Liver (tissue), 9 donors: ENCODE measurements around the gene CPA5. TPM values are rescaled to one million over a fixed set of nuclear protein-coding genes. Genes with fewer than 3 reads are reported as not detected.
"Not testable (repeated sequence)": the region's sequence is repeated elsewhere in the genome, so short reads cannot be mapped to it uniquely, and the experiment has no call there.

Experiments
- DNase-seq: peaks from one replicate; pipeline ENCODE4 v3.0.0-alpha.2; 2017; ENCODE audit warnings: low spot score
- H3K27ac ChIP-seq, 2 donors: one replicate each; pipeline ENCODE4 v1.7.0; 2013; ENCODE audit warnings: inconsistent platforms in 2 of 2, low read length in 2 of 2, control low read depth in 1 of 2, low read depth in 1 of 2, mild to moderate bottlenecking in 1 of 2
- H3K27me3 ChIP-seq, 4 donors: one replicate each; pipeline versions ENCODE4 v1.6.1 to v1.7.0; 2013; ENCODE audit warnings: low read length in 3 of 4, inconsistent platforms in 1 of 4, mild to moderate bottlenecking in 1 of 4, moderate library complexity in 1 of 4; ENCODE audit not compliant: control insufficient read depth in 4 of 4, insufficient read depth in 4 of 4
- H3K36me3 ChIP-seq, 4 donors: one replicate each; pipeline versions ENCODE4 v1.6.1 to v1.7.0; 2013; ENCODE audit warnings: low read length in 3 of 4, mild to moderate bottlenecking in 3 of 4, low read depth in 1 of 4, moderate library complexity in 1 of 4; ENCODE audit not compliant: control insufficient read depth in 4 of 4, insufficient read depth in 3 of 4
- H3K4me1 ChIP-seq, 4 donors: one replicate each; pipeline versions ENCODE4 v1.6.1 to v1.7.0; 2013; ENCODE audit warnings: low read length in 3 of 4, mild to moderate bottlenecking in 3 of 4, moderate library complexity in 1 of 4; ENCODE audit not compliant: control insufficient read depth in 4 of 4, insufficient read depth in 4 of 4
- H3K4me3 ChIP-seq, 3 donors: one replicate each; pipeline versions ENCODE4 v1.6.1 to v1.7.0; 2013; ENCODE audit warnings: low read length in 3 of 3, control low read depth in 1 of 3, low read depth in 1 of 3, mild to moderate bottlenecking in 1 of 3
- H3K9ac ChIP-seq, 2 donors: one replicate each; pipeline ENCODE4 v1.7.0; 2013; ENCODE audit warnings: low read length in 2 of 2, mild to moderate bottlenecking in 2 of 2, moderate library complexity in 2 of 2, control low read depth in 1 of 2, low read depth in 1 of 2
- H3K9me3 ChIP-seq, 4 donors: one replicate each; pipeline versions ENCODE4 v1.6.1 to v1.7.0; 2013; ENCODE audit warnings: low read length in 3 of 4; ENCODE audit not compliant: control insufficient read depth in 4 of 4
- EGR1 ChIP-seq, 2 donors: IDR thresholded peaks; 2 replicates each; pipeline ENCODE4 v1.6.1; 2016 to 2018; ENCODE audit warnings: antibody characterized with exemption in 2 of 2, low read depth in 2 of 2
- GABPA ChIP-seq, 2 donors: IDR thresholded peaks in 1 of 2; conservative IDR thresholded peaks in 1 of 2; 2 replicates each; pipeline ENCODE4 v1.6.1; 2016; ENCODE audit warnings: antibody characterized with exemption in 2 of 2, mild to moderate bottlenecking in 1 of 2, moderate library complexity in 1 of 2
- HNF4A ChIP-seq, 2 donors: conservative IDR thresholded peaks; 2 replicates each; pipeline ENCODE4 v1.6.1; 2016; ENCODE audit warnings: antibody characterized with exemption in 2 of 2, mild to moderate bottlenecking in 2 of 2
- HNF4G ChIP-seq: IDR thresholded peaks from 2 replicates; pipeline ENCODE4 v1.6.1; 2016; ENCODE audit warnings: antibody characterized with exemption
- JUND ChIP-seq, 2 donors: IDR thresholded peaks; 2 replicates each; pipeline ENCODE4 v1.6.1; 2016; ENCODE audit warnings: antibody characterized with exemption in 2 of 2
- NR2F2 ChIP-seq: IDR thresholded peaks from 2 replicates; pipeline ENCODE4 v1.6.1; 2016; ENCODE audit warnings: antibody characterized with exemption
- RAD21 ChIP-seq, 2 donors: IDR thresholded peaks; 2 replicates each; pipeline ENCODE4 v1.6.1; 2016; ENCODE audit warnings: antibody characterized with exemption in 2 of 2, mild to moderate bottlenecking in 2 of 2
- RXRA ChIP-seq, 2 donors: IDR thresholded peaks; 2 replicates each; pipeline ENCODE4 v1.6.1; 2017 to 2018; ENCODE audit warnings: antibody characterized with exemption in 2 of 2, mild to moderate bottlenecking in 1 of 2
- SP1 ChIP-seq: IDR thresholded peaks from 2 replicates; pipeline ENCODE4 v1.6.1; 2018; ENCODE audit warnings: antibody characterized with exemption, mild to moderate bottlenecking
- TAF1 ChIP-seq: conservative IDR thresholded peaks from 2 replicates; pipeline ENCODE4 v1.6.1; 2016; ENCODE audit warnings: antibody characterized with exemption, mild to moderate bottlenecking
- WGBS: extraction: QIAGEN DNeasy Blood & Tissue Kit; methylation state at CpG from one replicate; pipeline ENCODE4 v1.1.7; 2013; 5-methylcytosine and 5-hydroxymethylcytosine counted together
- polyA plus RNA-seq, 2 donors: library from polyadenylated mRNA; stranded (reverse) in 1 of 2; unstranded in 1 of 2; fragments of 200-250 nt in 1 of 2; fragments of >200 nt in 1 of 2; fragmentation: Nextera tagmentation in 1 of 2; extraction: Ambion mirVana in 1 of 2; gene quantifications; one replicate each; pipeline versions ENCODE4 v1.2.1 to v1.2.3, GENCODE V29; 2013 to 2015
- total RNA-seq, 2 donors: library from RNA; depleted of rRNA; stranded (reverse); fragments of >200 nt; gene quantifications; one replicate each; pipeline ENCODE4 v1.2.3, GENCODE V29; 2014
- TF ChIP-seq, protein P1 (sequence below): IDR thresholded peaks from 2 replicates; pipeline ENCODE4 v1.6.1; 2016; ENCODE audit warnings: antibody characterized with exemption
- TF ChIP-seq, protein P2 (sequence below): fragments of 150-350 bp; IDR thresholded peaks from 2 replicates; pipeline ENCODE4 v1.5.1; 2017; ENCODE audit warnings: improper control_type of control experiment, low read depth, low read length; ENCODE audit not compliant: missing input control
- TF ChIP-seq, protein P3 (sequence below): IDR thresholded peaks from 2 replicates; pipeline ENCODE4 v1.6.1; 2016; ENCODE audit warnings: antibody characterized with exemption, mild to moderate bottlenecking
- TF ChIP-seq, protein P4 (sequence below): IDR thresholded peaks from 2 replicates; pipeline ENCODE4 v1.6.1; 2016; ENCODE audit warnings: antibody characterized with exemption
- donor health status: healthy.
- donor health status: healthy.
- donor health status: healthy.
- donor health status: healthy.
- donor health status: healthy.

The CPA5 gene
- total and polyA plus RNA-seq, 4 donors: 0.33 TPM; not detected in 3

DNA sequence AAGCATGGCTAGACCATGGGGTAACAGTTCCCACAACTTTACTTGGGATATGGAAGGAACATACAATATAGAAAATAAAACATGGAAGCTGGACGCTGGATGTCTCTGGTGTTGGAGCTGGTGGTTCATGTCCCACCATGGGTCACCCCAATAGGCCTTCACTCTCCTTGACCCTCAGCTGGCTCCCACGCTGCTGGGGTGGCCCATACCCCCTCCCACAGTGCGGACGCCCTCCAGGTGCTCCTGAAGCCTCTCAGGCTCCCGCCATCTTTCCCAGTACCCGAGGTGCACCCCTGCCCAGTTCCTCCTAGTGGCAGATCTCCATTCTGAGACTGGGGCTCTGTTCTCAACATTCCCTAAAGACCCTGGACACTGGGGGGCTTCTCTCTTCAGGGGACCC, 29.9 kb downstream of the CPA5 start:
- no peak for DNase-seq
- 95% methylated on average over 6 of the region's 6 CpGs for WGBS
- H3K9ac ChIP-seq: no peak overlapping the region
- H3K4me3 ChIP-seq: no peak overlapping the region
- H3K4me1 ChIP-seq: peaks cover 0 to 4% (median 0%) of the 10 kb centered on the region in 4 donors
- H3K36me3 ChIP-seq: no peaks in the 10 kb centered on the region
- no peaks in the 10 kb centered on the region for H3K9me3 ChIP-seq
- peak overlapping the region; percentile 61 to 80 for H3K27ac ChIP-seq
- no peaks in the 10 kb centered on the region for H3K27me3 ChIP-seq
- TF ChIP-seq RXRA (IDR thresholded peaks at IDR 0.05) (no peak), RAD21 (IDR thresholded peaks at IDR 0.05) (no peak), NR2F2 (no peak), HNF4A (conservative IDR thresholded peaks at IDR 0.05) (no peak), EGR1 (IDR thresholded peaks at IDR 0.05; ENCODE audit: low read depth in 2 of 2) (no peak), SP1 (no peak), GABPA (IDR thresholded peaks at IDR 0.05 in 1 of 2, conservative IDR thresholded peaks at IDR 0.05 in 1 of 2) (no peak), TAF1 (no peak), JUND (IDR thresholded peaks at IDR 0.05) (no peak), HNF4G (no peak)
- TF ChIP-seq, protein P1, sequence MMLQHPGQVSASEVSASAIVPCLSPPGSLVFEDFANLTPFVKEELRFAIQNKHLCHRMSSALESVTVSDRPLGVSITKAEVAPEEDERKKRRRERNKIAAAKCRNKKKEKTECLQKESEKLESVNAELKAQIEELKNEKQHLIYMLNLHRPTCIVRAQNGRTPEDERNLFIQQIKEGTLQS: no peak
- TF ChIP-seq, protein P2, sequence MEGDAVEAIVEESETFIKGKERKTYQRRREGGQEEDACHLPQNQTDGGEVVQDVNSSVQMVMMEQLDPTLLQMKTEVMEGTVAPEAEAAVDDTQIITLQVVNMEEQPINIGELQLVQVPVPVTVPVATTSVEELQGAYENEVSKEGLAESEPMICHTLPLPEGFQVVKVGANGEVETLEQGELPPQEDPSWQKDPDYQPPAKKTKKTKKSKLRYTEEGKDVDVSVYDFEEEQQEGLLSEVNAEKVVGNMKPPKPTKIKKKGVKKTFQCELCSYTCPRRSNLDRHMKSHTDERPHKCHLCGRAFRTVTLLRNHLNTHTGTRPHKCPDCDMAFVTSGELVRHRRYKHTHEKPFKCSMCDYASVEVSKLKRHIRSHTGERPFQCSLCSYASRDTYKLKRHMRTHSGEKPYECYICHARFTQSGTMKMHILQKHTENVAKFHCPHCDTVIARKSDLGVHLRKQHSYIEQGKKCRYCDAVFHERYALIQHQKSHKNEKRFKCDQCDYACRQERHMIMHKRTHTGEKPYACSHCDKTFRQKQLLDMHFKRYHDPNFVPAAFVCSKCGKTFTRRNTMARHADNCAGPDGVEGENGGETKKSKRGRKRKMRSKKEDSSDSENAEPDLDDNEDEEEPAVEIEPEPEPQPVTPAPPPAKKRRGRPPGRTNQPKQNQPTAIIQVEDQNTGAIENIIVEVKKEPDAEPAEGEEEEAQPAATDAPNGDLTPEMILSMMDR: no peak
- TF ChIP-seq, protein P3, sequence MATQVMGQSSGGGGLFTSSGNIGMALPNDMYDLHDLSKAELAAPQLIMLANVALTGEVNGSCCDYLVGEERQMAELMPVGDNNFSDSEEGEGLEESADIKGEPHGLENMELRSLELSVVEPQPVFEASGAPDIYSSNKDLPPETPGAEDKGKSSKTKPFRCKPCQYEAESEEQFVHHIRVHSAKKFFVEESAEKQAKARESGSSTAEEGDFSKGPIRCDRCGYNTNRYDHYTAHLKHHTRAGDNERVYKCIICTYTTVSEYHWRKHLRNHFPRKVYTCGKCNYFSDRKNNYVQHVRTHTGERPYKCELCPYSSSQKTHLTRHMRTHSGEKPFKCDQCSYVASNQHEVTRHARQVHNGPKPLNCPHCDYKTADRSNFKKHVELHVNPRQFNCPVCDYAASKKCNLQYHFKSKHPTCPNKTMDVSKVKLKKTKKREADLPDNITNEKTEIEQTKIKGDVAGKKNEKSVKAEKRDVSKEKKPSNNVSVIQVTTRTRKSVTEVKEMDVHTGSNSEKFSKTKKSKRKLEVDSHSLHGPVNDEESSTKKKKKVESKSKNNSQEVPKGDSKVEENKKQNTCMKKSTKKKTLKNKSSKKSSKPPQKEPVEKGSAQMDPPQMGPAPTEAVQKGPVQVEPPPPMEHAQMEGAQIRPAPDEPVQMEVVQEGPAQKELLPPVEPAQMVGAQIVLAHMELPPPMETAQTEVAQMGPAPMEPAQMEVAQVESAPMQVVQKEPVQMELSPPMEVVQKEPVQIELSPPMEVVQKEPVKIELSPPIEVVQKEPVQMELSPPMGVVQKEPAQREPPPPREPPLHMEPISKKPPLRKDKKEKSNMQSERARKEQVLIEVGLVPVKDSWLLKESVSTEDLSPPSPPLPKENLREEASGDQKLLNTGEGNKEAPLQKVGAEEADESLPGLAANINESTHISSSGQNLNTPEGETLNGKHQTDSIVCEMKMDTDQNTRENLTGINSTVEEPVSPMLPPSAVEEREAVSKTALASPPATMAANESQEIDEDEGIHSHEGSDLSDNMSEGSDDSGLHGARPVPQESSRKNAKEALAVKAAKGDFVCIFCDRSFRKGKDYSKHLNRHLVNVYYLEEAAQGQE: no peak
- TF ChIP-seq, protein P4, sequence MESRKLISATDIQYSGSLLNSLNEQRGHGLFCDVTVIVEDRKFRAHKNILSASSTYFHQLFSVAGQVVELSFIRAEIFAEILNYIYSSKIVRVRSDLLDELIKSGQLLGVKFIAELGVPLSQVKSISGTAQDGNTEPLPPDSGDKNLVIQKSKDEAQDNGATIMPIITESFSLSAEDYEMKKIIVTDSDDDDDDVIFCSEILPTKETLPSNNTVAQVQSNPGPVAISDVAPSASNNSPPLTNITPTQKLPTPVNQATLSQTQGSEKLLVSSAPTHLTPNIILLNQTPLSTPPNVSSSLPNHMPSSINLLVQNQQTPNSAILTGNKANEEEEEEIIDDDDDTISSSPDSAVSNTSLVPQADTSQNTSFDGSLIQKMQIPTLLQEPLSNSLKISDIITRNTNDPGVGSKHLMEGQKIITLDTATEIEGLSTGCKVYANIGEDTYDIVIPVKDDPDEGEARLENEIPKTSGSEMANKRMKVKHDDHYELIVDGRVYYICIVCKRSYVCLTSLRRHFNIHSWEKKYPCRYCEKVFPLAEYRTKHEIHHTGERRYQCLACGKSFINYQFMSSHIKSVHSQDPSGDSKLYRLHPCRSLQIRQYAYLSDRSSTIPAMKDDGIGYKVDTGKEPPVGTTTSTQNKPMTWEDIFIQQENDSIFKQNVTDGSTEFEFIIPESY: no peak

DNA sequence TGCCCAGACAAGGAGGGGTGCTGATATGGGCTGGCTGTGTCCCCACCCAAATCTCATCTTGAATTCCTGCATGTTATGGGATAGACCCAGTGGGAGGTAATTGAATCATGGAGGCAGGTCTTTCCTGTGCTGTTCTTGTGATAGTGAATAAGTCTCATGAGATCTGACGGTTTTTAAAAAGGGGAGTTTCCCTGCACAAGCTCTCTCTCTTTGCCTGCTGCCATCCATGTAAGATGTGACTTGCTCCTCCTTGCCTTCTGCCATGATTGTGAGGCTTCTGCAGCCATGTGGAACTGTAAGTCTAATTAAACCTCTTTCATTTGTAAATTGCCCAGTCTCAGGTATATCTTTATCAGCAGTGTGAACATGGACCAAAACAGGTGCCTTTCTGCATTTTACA, 31.8 kb downstream of the CPA5 start:
- H3K9ac ChIP-seq, H3K4me1 ChIP-seq, H3K36me3 ChIP-seq, H3K27me3 ChIP-seq, H3K27ac ChIP-seq, H3K9me3 ChIP-seq, DNase-seq, H3K4me3 ChIP-seq: not testable (repeated sequence)
- WGBS: 54% methylated on average over 1 of the region's 1 CpG
